ENCODE data around the gene ROR1. TPM values are rescaled to one million over a fixed set of nuclear protein-coding genes. Genes with fewer than 3 reads are reported as not detected.

The ROR1 gene
- total RNA-seq, 1 experiment from 2014 or later: 19.0 TPM

DNA sequence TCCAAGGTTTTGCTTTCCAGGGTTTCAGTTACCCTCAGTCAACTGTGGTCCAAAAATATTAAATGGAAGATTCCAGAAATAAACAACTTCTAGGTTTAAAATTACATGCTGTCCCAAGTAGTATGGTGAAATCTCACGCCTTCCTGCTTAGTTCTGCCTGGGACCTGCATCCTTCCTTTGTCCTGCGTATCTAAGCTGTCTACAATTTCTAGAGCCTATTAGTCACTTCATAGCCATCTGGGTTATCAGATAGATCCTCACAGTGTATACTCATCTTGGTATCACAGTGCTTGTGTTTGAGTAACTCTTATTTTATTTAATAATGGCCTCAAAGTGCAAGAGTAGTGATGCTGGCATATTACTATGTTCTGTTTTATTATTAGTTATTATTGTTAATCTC, 157.7 kb downstream of the ROR1 start:
- H3K27me3 ChIP-seq (ENCODE audit: insufficient read depth, low read depth): no peaks in the 10 kb centered on the region
- no peaks in the 10 kb centered on the region for H4K20me1 ChIP-seq (ENCODE audit: insufficient read depth)
- H2AFZ ChIP-seq: no peak overlapping the region
- peak in 1 of 2 experiments; percentile 70 for DNase-seq
- H3K27ac ChIP-seq: no peak overlapping the region
- H3K9me3 ChIP-seq (ENCODE audit: insufficient read depth, low read depth): no peaks in the 10 kb centered on the region
- TF ChIP-seq, protein P1, sequence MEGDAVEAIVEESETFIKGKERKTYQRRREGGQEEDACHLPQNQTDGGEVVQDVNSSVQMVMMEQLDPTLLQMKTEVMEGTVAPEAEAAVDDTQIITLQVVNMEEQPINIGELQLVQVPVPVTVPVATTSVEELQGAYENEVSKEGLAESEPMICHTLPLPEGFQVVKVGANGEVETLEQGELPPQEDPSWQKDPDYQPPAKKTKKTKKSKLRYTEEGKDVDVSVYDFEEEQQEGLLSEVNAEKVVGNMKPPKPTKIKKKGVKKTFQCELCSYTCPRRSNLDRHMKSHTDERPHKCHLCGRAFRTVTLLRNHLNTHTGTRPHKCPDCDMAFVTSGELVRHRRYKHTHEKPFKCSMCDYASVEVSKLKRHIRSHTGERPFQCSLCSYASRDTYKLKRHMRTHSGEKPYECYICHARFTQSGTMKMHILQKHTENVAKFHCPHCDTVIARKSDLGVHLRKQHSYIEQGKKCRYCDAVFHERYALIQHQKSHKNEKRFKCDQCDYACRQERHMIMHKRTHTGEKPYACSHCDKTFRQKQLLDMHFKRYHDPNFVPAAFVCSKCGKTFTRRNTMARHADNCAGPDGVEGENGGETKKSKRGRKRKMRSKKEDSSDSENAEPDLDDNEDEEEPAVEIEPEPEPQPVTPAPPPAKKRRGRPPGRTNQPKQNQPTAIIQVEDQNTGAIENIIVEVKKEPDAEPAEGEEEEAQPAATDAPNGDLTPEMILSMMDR (conservative IDR thresholded peaks at IDR 0.05): no peak
- TF ChIP-seq EZH2 (IDR thresholded peaks at IDR 0.05; ENCODE audit: low read depth): no peak
- ChIA-PET POLR2A (ENCODE audit: unreplicated experiment) (interaction anchor here (0.6 to 0.7 kb wide), 2 partner anchors 63 to 907 kb away, joined by 3 read pairs; no protein-coding TSS in a partner anchor), CTCF (no interaction called here)
- peaks cover 19% of the 10 kb centered on the region for H3K4me1 ChIP-seq (replicated peaks; ENCODE audit: insufficient read depth)
- H3K36me3 ChIP-seq (ENCODE audit: low read depth): no peaks in the 10 kb centered on the region
- no peak overlapping the region for H3K4me3 ChIP-seq
- peaks cover 52% of the 10 kb centered on the region for H3K79me2 ChIP-seq (ENCODE audit: low read depth)
- peaks cover 5% of the 10 kb centered on the region; the same call in 1 of the 2 replicates for H3F3A ChIP-seq (ENCODE audit: insufficient read depth, low read depth)
- H3K4me2 ChIP-seq: no peak overlapping the region
- intact Hi-C loops (cut with micrococcal nuclease; ENCODE audit: unreplicated experiment): no loop called here
- BruUV-seq (replicated peaks): no TSS peak
- H3K9me2 ChIP-seq (ENCODE audit: insufficient read depth): no peaks in the 10 kb centered on the region

DNA sequence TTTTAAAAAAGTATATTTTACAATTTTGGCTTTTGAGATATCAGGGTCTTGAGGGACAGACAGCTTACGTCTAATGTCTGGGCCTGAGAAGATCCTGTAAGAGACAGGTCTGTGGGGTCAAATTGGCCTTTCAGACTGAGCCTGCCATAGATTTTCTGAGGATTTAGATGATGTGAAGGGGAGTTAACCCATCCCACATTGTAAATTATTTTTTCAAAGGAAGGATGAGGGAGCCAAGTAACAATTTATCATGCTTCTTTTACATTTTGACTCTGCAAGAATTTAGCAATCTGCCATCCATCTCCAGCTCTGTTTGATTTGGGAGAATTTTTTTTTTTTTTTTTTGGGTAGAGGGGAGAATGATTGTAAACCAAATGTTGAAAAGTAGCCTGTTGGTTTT, 160.9 kb downstream of the ROR1 start:
- Histone ChIP-seq H3F3A (ENCODE audit: insufficient read depth, low read depth) (0 out of 2 replicates have a peak, but pooled peaks cover 5% of the 10 kb centered on the region), H3K4me3 (no peak overlapping the region), H3K9me3 (ENCODE audit: insufficient read depth, low read depth) (no peaks in the 10 kb centered on the region), H2AFZ (no peak overlapping the region), H4K20me1 (ENCODE audit: insufficient read depth) (no peaks in the 10 kb centered on the region), H3K9me2 (ENCODE audit: insufficient read depth) (no peaks in the 10 kb centered on the region), H3K4me2 (no peak overlapping the region), H3K36me3 (ENCODE audit: low read depth) (no peaks in the 10 kb centered on the region), H3K4me1 (replicated peaks; ENCODE audit: insufficient read depth) (peaks cover 19% of the 10 kb centered on the region), H3K27ac (no peak overlapping the region), H3K79me2 (ENCODE audit: low read depth) (peaks cover 48% of the 10 kb centered on the region), H3K27me3 (ENCODE audit: insufficient read depth, low read depth) (no peaks in the 10 kb centered on the region)
- POLR2A ChIA-PET (ENCODE audit: unreplicated experiment): no interaction called here
- CTCF ChIA-PET: interaction anchor here (0.6 to 2.0 kb wide), 7 partner anchors 19 to 621 kb away, joined by 3 to 11 read pairs (median 5); no protein-coding TSS in a partner anchor
- no peak for TF ChIP-seq EZH2 (IDR thresholded peaks at IDR 0.05; ENCODE audit: low read depth)
- TF ChIP-seq, protein P1 (conservative IDR thresholded peaks at IDR 0.05): no peak
- no TSS peak for BruUV-seq (replicated peaks)
- DNase-seq: no peak
- intact Hi-C loops (cut with micrococcal nuclease; ENCODE audit: unreplicated experiment): no loop called here

DNA sequence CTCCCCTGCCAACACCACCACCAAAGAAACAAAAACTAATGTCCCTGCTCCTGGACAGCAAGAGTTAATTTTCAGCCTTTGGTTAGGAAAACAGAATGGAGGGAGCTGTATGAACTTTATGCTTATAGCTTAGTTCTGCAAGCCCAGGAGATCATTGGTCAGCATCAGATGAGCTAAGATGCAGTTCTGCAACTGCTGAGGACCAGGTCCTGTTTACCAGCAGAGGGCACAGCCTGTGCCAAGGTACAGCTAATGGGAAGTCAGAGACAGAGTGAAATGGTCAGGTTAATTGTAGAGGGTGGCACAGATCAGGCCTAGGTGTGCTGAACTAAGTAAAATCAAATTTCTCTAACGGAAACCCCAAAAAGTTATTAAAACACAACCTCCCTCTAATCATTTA, 161.3 kb downstream of the ROR1 start:
- no peak for TF ChIP-seq EZH2 (IDR thresholded peaks at IDR 0.05; ENCODE audit: low read depth)
- TF ChIP-seq, protein P1 (conservative IDR thresholded peaks at IDR 0.05): peak; percentile 56
- ChIA-PET CTCF (interaction anchor here (0.6 to 2.0 kb wide), 6 partner anchors 45 to 620 kb away, joined by 3 to 11 read pairs (median 4); no protein-coding TSS in a partner anchor), POLR2A (ENCODE audit: unreplicated experiment) (interaction anchor here (0.5 kb wide), 1 partner anchor 77 kb away, joined by 7 read pairs; no protein-coding TSS in a partner anchor)
- BruUV-seq (replicated peaks): no TSS peak
- H2AFZ ChIP-seq: no peak overlapping the region
- H3K36me3 ChIP-seq (ENCODE audit: low read depth): no peaks in the 10 kb centered on the region
- no peaks in the 10 kb centered on the region for H3K9me3 ChIP-seq (ENCODE audit: insufficient read depth, low read depth)
- no peaks in the 10 kb centered on the region for H3K27me3 ChIP-seq (ENCODE audit: insufficient read depth, low read depth)
- H4K20me1 ChIP-seq (ENCODE audit: insufficient read depth): no peaks in the 10 kb centered on the region
- no peaks in the 10 kb centered on the region for H3K9me2 ChIP-seq (ENCODE audit: insufficient read depth)
- no peak overlapping the region for H3K4me3 ChIP-seq
- no peak overlapping the region for H3K27ac ChIP-seq
- intact Hi-C loops (cut with micrococcal nuclease; ENCODE audit: unreplicated experiment): no loop called here
- H3K79me2 ChIP-seq (ENCODE audit: low read depth): peaks cover 46% of the 10 kb centered on the region
- H3K4me1 ChIP-seq (replicated peaks; ENCODE audit: insufficient read depth): peaks cover 19% of the 10 kb centered on the region
- DNase-seq: peak in 1 of 2 experiments; percentile 11
- H3F3A ChIP-seq (ENCODE audit: insufficient read depth, low read depth): 0 out of 2 replicates have a peak, but pooled peaks cover 5% of the 10 kb centered on the region
- H3K4me2 ChIP-seq: no peak overlapping the region
